HFFc6 (cell line): ENCODE results near the gene ACSM2B. TPM values are rescaled to one million over a fixed set of nuclear protein-coding genes. Genes with fewer than 3 reads are reported as not detected.
"Not testable (repeated sequence)": the region's sequence is repeated elsewhere in the genome, so short reads cannot be mapped to it uniquely, and the experiment has no call there.

Experiments
- DNase-seq: peaks from one replicate; pipeline ENCODE4 v3.0.0-alpha.2; 2018
- H3K27ac Mint-ChIP-seq: 2 replicates; pipeline ENCODE4 v1.8.0; 2020; ENCODE audit warnings: mild to moderate bottlenecking, mixed read lengths
- H3K27me3 Mint-ChIP-seq: 2 replicates; pipeline ENCODE4 v1.8.0; 2021; ENCODE audit warnings: mild to moderate bottlenecking, moderate library complexity, mixed read lengths; ENCODE audit not compliant: insufficient read depth
- H3K36me3 Mint-ChIP-seq: 2 replicates; pipeline ENCODE4 v1.8.0; 2021; ENCODE audit warnings: low read depth, mixed read lengths
- H3K4me1 Mint-ChIP-seq: 2 replicates; pipeline ENCODE4 v1.8.0; 2020; ENCODE audit warnings: low read depth, mixed read lengths
- H3K4me3 Mint-ChIP-seq: 2 replicates; pipeline ENCODE4 v1.8.0; 2020; ENCODE audit warnings: mild to moderate bottlenecking, moderate library complexity, mixed read lengths
- H3K9me3 Mint-ChIP-seq: 2 replicates; pipeline ENCODE4 v1.8.0; 2020; ENCODE audit warnings: mild to moderate bottlenecking, mixed read lengths
- CTCF ChIP-seq: fragments of 200-600 bp; sonication (generic); IDR thresholded peaks from 2 replicates; pipeline ENCODE4 v1.5.0; 2021; ENCODE audit warnings: antibody characterized with exemption, mild to moderate bottlenecking
- total RNA-seq, 6 experiments: library from RNA; stranded (reverse); fragmentation: NEBNext Ultra II Directional; extraction: Animal tissue kit (Norgen Biotek cat#: 25700); gene quantifications; 2 replicates in 1 of 6; 3 replicates in 5 of 6; pipeline ENCODE4 v1.2.3, GENCODE V29; 2021

The ACSM2B gene
- total RNA-seq, 6 experiments from 2014 or later, result not detected

- no peak overlapping the region for H3K4me3 Mint-ChIP-seq
- H3K27ac Mint-ChIP-seq, result no peak overlapping the region
- peaks cover 57% of the 10 kb centered on the region for H3K9me3 Mint-ChIP-seq
- H3K27me3 Mint-ChIP-seq, result peaks cover 8% of the 10 kb centered on the region
- H3K4me1 Mint-ChIP-seq, result no peaks in the 10 kb centered on the region
- peaks cover 20% of the 10 kb centered on the region for H3K36me3 Mint-ChIP-seq
- no peak for DNase-seq
- no peak for TF ChIP-seq CTCF
Observed at GRCh38 chr16:20612551-20613480, 36.6 kb upstream of the ACSM2B start.

GRCh38 chr16:20611975-20612481 is 35.9 kb upstream of the ACSM2B start:
- Mint-ChIP-seq H3K9me3 (peaks cover 49% of the 10 kb centered on the region), H3K27me3 (peaks cover 8% of the 10 kb centered on the region), H3K27ac (no peak overlapping the region), H3K36me3 (peaks cover 20% of the 10 kb centered on the region), H3K4me1 (no peaks in the 10 kb centered on the region), H3K4me3 (no peak overlapping the region)
- no peak for TF ChIP-seq CTCF
- no peak for DNase-seq

GRCh38 chr16:20611350-20611902 is 35.3 kb upstream of the ACSM2B start:
- H3K27me3 Mint-ChIP-seq, result peaks cover 8% of the 10 kb centered on the region
- H3K4me3 Mint-ChIP-seq, result no peak overlapping the region
- no peak for DNase-seq
- no peaks in the 10 kb centered on the region for H3K4me1 Mint-ChIP-seq
- TF ChIP-seq CTCF, result no peak
- H3K9me3 Mint-ChIP-seq, result peaks cover 46% of the 10 kb centered on the region
- peaks cover 20% of the 10 kb centered on the region for H3K36me3 Mint-ChIP-seq
- H3K27ac Mint-ChIP-seq, result no peak overlapping the region

- no peaks in the 10 kb centered on the region for H3K4me1 Mint-ChIP-seq
- no peak overlapping the region for H3K4me3 Mint-ChIP-seq
- H3K27me3 Mint-ChIP-seq, result peaks cover 8% of the 10 kb centered on the region
- TF ChIP-seq CTCF, result no peak
- H3K36me3 Mint-ChIP-seq, result peaks cover 20% of the 10 kb centered on the region
- H3K27ac Mint-ChIP-seq, result no peak overlapping the region
- no peak for DNase-seq
- H3K9me3 Mint-ChIP-seq, result peaks cover 46% of the 10 kb centered on the region
Observed at GRCh38 chr16:20610892-20611349, 34.8 kb upstream of the ACSM2B start.

- no peak for DNase-seq
- Mint-ChIP-seq H3K4me1 (no peaks in the 10 kb centered on the region), H3K9me3 (peaks cover 46% of the 10 kb centered on the region), H3K27me3 (peaks cover 8% of the 10 kb centered on the region), H3K36me3 (peaks cover 20% of the 10 kb centered on the region), H3K4me3 (no peak overlapping the region), H3K27ac (no peak overlapping the region)
- TF ChIP-seq CTCF, result no peak
Observed at GRCh38 chr16:20610211-20610891, 34.2 kb upstream of the ACSM2B start.

- not testable (repeated sequence) for H3K27me3 Mint-ChIP-seq, H3K36me3 Mint-ChIP-seq, H3K4me3 Mint-ChIP-seq, DNase-seq, H3K27ac Mint-ChIP-seq, H3K4me1 Mint-ChIP-seq
- peaks cover 30% of the 10 kb centered on the region for H3K9me3 Mint-ChIP-seq
Observed at GRCh38 chr16:20602205-20602604, 26.0 kb upstream of the ACSM2B start.

- not testable (repeated sequence) for H3K36me3 Mint-ChIP-seq, DNase-seq, H3K27ac Mint-ChIP-seq, H3K27me3 Mint-ChIP-seq, H3K4me1 Mint-ChIP-seq, H3K4me3 Mint-ChIP-seq
- H3K9me3 Mint-ChIP-seq, result peaks cover 34% of the 10 kb centered on the region
Observed at GRCh38 chr16:20599475-20599874, 23.3 kb upstream of the ACSM2B start.
